Measurements from ENCODE around the gene INSRR. TPM values are rescaled to one million over a fixed set of nuclear protein-coding genes. Genes with fewer than 3 reads are reported as not detected.
A peak's percentile ranks its signal among the peaks of the same experiment; 100 is the strongest.

INSRR gene
- total and polyA plus RNA-seq, 4 donors: 0.01 TPM; not detected in 3

GRCh38 chr1:156813750-156814570, 45.0 kb downstream of the INSRR start (continued):
- TF ChIP-seq CTCF (IDR thresholded peaks at IDR 0.05; ENCODE audit: low read depth, low read length, missing input control): peak; percentile 30

DNA sequence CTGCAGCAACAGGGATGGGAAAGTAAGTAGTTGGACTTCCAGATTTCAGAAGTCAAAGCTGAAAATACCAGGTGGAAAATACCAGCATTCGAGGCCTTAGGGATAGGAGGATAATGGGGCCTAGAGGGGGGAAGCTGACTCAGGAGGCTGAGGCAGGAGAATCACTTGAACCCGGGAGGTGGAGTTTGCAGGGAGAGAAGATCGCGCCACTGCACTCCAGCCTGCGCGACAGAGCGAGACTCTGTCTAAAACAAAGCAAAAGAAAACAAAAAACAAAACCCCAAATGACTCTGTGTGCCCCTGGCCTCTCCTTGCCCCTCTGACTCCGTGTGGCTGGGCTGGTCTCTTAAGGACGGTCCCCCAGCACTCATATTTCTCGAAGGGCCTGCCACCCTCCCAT, 45.6 kb downstream of the INSRR start:
- Histone ChIP-seq H3K9ac (ENCODE audit: low read depth in 1 of 2, low read length in 2 of 2) (no peak overlapping the region), H3K27me3 (ENCODE audit: control insufficient read depth in 4 of 4, insufficient read depth in 4 of 4, low read length in 3 of 4) (no peaks in the 10 kb centered on the region), H3K4me3 (ENCODE audit: low read depth in 1 of 3, low read length in 3 of 3) (peak overlapping the region in 1 of 3 donors; percentile 32), H3K4me1 (ENCODE audit: control insufficient read depth in 4 of 4, insufficient read depth in 4 of 4, low read length in 3 of 4) (peaks cover 3 to 8% (median 6%) of the 10 kb centered on the region in 4 donors), H3K27ac (ENCODE audit: low read depth in 1 of 2, low read length in 2 of 2) (no peak overlapping the region), H3K36me3 (ENCODE audit: control insufficient read depth in 4 of 4, insufficient read depth in 3 of 4, low read depth in 1 of 4, low read length in 3 of 4) (no peaks in the 10 kb centered on the region), H3K9me3 (ENCODE audit: control insufficient read depth in 4 of 4, low read length in 3 of 4) (no peaks in the 10 kb centered on the region)
- no peak for DNase-seq (ENCODE audit: low spot score)
- no peak for TF ChIP-seq EGR1 (IDR thresholded peaks at IDR 0.05; ENCODE audit: low read depth in 2 of 2)
- no peak for TF ChIP-seq FOXA2 (IDR thresholded peaks at IDR 0.05)
- TF ChIP-seq HNF4G (IDR thresholded peaks at IDR 0.05): no peak
- no peak for TF ChIP-seq NR2F2 (IDR thresholded peaks at IDR 0.05)
- no peak for TF ChIP-seq HNF4A (conservative IDR thresholded peaks at IDR 0.05)
- no peak for TF ChIP-seq TAF1 (conservative IDR thresholded peaks at IDR 0.05)
- TF ChIP-seq RXRA (IDR thresholded peaks at IDR 0.05): no peak
- 49% methylated on average over 10 of the region's 10 CpGs for WGBS

- Histone ChIP-seq H3K36me3 (ENCODE audit: control insufficient read depth in 4 of 4, insufficient read depth in 3 of 4, low read depth in 1 of 4, low read length in 3 of 4) (no peaks in the 10 kb centered on the region), H3K9ac (ENCODE audit: low read depth in 1 of 2, low read length in 2 of 2) (no peak overlapping the region), H3K27ac (ENCODE audit: low read depth in 1 of 2, low read length in 2 of 2) (no peak overlapping the region), H3K4me3 (ENCODE audit: low read depth in 1 of 3, low read length in 3 of 3) (no peak overlapping the region), H3K9me3 (ENCODE audit: control insufficient read depth in 4 of 4, low read length in 3 of 4) (no peaks in the 10 kb centered on the region), H3K27me3 (ENCODE audit: control insufficient read depth in 4 of 4, insufficient read depth in 4 of 4, low read length in 3 of 4) (no peaks in the 10 kb centered on the region), H3K4me1 (ENCODE audit: control insufficient read depth in 4 of 4, insufficient read depth in 4 of 4, low read length in 3 of 4) (peaks cover 3 to 8% (median 6%) of the 10 kb centered on the region in 4 donors)
- DNase-seq (ENCODE audit: low spot score): no peak
- TF ChIP-seq, protein P1, sequence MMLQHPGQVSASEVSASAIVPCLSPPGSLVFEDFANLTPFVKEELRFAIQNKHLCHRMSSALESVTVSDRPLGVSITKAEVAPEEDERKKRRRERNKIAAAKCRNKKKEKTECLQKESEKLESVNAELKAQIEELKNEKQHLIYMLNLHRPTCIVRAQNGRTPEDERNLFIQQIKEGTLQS (IDR thresholded peaks at IDR 0.05): no peak
- TF ChIP-seq EGR1 (IDR thresholded peaks at IDR 0.05; ENCODE audit: low read depth in 2 of 2): no peak
- TF ChIP-seq HNF4G (IDR thresholded peaks at IDR 0.05): no peak
- TF ChIP-seq NR2F2 (IDR thresholded peaks at IDR 0.05): no peak
- no peak for TF ChIP-seq JUND (IDR thresholded peaks at IDR 0.05)
- TF ChIP-seq SP1 (IDR thresholded peaks at IDR 0.05): no peak
- no peak for TF ChIP-seq RXRA (IDR thresholded peaks at IDR 0.05)
- TF ChIP-seq TAF1 (conservative IDR thresholded peaks at IDR 0.05): no peak
- TF ChIP-seq, protein P2, sequence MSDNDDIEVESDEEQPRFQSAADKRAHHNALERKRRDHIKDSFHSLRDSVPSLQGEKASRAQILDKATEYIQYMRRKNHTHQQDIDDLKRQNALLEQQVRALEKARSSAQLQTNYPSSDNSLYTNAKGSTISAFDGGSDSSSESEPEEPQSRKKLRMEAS (IDR thresholded peaks at IDR 0.05): no peak
- TF ChIP-seq RAD21 (IDR thresholded peaks at IDR 0.05): no peak
- TF ChIP-seq, protein P3, sequence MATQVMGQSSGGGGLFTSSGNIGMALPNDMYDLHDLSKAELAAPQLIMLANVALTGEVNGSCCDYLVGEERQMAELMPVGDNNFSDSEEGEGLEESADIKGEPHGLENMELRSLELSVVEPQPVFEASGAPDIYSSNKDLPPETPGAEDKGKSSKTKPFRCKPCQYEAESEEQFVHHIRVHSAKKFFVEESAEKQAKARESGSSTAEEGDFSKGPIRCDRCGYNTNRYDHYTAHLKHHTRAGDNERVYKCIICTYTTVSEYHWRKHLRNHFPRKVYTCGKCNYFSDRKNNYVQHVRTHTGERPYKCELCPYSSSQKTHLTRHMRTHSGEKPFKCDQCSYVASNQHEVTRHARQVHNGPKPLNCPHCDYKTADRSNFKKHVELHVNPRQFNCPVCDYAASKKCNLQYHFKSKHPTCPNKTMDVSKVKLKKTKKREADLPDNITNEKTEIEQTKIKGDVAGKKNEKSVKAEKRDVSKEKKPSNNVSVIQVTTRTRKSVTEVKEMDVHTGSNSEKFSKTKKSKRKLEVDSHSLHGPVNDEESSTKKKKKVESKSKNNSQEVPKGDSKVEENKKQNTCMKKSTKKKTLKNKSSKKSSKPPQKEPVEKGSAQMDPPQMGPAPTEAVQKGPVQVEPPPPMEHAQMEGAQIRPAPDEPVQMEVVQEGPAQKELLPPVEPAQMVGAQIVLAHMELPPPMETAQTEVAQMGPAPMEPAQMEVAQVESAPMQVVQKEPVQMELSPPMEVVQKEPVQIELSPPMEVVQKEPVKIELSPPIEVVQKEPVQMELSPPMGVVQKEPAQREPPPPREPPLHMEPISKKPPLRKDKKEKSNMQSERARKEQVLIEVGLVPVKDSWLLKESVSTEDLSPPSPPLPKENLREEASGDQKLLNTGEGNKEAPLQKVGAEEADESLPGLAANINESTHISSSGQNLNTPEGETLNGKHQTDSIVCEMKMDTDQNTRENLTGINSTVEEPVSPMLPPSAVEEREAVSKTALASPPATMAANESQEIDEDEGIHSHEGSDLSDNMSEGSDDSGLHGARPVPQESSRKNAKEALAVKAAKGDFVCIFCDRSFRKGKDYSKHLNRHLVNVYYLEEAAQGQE (IDR thresholded peaks at IDR 0.05): no peak
- TF ChIP-seq FOXA2 (IDR thresholded peaks at IDR 0.05): no peak
- no peak for TF ChIP-seq ZBTB33 (IDR thresholded peaks at IDR 0.05)
- no peak for TF ChIP-seq HNF4A (conservative IDR thresholded peaks at IDR 0.05)
- no peak for TF ChIP-seq FOXA1 (IDR thresholded peaks at IDR 0.05)
- TF ChIP-seq CTCF (IDR thresholded peaks at IDR 0.05; ENCODE audit: low read depth, low read length, missing input control): no peak
- TF ChIP-seq GABPA (IDR thresholded peaks at IDR 0.05 in 1 of 2, conservative IDR thresholded peaks at IDR 0.05 in 1 of 2): no peak
- TF ChIP-seq YY1 (IDR thresholded peaks at IDR 0.05): no peak
- 96% methylated on average over 10 of the region's 10 CpGs for WGBS
Observed at GRCh38 chr1:156812293-156812990, 46.5 kb downstream of the INSRR start.
